ENCODE measurements around the gene LNPK.

The LNPK gene

DNA sequence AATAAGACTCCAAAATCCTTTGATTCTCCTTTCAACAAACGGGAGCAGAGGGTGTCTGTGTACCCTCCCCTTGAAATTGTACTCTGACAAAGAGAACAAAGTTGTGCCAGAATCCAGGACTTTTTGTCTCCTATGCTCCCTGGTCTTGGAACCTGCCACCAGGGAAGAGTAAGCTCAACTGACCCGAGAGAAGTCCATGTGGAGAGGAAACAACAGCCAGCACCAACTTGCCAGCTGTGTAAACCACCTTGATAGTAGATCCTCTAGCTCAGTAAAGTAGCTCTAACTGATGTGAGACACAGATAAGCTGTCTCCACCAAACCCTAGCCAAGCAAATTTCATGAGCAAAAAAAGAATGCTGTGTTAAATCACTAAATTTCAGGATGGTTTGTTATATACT is 46.9 kb downstream of the LNPK start:
- no peak overlapping the region for H3K4me2 ChIP-seq (ENCODE audit: insufficient read depth, low read length)
- H2AFZ ChIP-seq (ENCODE audit: low read depth, low read length): no peak overlapping the region
- no peak for TF ChIP-seq EZH2 (IDR thresholded peaks at IDR 0.05; ENCODE audit: borderline replicate concordance, low read depth, low read length, severe bottlenecking)
- TF ChIP-seq, protein P1, sequence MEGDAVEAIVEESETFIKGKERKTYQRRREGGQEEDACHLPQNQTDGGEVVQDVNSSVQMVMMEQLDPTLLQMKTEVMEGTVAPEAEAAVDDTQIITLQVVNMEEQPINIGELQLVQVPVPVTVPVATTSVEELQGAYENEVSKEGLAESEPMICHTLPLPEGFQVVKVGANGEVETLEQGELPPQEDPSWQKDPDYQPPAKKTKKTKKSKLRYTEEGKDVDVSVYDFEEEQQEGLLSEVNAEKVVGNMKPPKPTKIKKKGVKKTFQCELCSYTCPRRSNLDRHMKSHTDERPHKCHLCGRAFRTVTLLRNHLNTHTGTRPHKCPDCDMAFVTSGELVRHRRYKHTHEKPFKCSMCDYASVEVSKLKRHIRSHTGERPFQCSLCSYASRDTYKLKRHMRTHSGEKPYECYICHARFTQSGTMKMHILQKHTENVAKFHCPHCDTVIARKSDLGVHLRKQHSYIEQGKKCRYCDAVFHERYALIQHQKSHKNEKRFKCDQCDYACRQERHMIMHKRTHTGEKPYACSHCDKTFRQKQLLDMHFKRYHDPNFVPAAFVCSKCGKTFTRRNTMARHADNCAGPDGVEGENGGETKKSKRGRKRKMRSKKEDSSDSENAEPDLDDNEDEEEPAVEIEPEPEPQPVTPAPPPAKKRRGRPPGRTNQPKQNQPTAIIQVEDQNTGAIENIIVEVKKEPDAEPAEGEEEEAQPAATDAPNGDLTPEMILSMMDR (IDR thresholded peaks at IDR 0.05; ENCODE audit: borderline replicate concordance, extremely low read depth, low read length, poor library complexity, severe bottlenecking): no peak

DNA sequence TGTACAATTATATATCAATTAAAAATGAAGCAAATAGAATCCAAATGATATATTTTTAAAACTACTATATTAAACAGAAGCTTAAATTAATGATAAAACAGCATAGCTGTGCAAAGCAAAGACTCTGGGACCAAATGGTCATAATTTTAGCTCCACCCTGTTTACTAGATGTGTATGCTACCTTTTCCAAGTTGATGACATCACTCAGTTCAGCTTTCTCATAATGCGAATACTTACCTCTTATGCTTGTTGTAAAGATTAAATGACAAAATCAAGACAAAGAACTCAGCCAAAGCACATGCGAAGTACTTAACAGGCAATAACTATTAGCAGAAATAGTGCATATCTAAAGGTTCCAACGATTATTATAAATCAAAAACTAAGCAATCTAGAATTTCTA is 51.6 kb downstream of the LNPK start:
- Histone ChIP-seq H3K4me1 (ENCODE audit: insufficient read depth, low read length) (no peaks in the 10 kb centered on the region), H3K9me3 (ENCODE audit: insufficient read depth, low read length, severe bottlenecking) (no peaks in the 10 kb centered on the region), H3K9ac (ENCODE audit: low read depth, low read length) (no peak overlapping the region), H4K20me1 (ENCODE audit: insufficient read depth, low read length) (no peaks in the 10 kb centered on the region), H3K79me2 (ENCODE audit: insufficient read depth, low read length) (no peaks in the 10 kb centered on the region), H2AFZ (ENCODE audit: low read depth, low read length) (no peak overlapping the region), H3K27me3 (ENCODE audit: insufficient read depth, low read length, poor library complexity) (no peaks in the 10 kb centered on the region), H3K36me3 (ENCODE audit: insufficient read depth, low read length) (peaks cover 36% of the 10 kb centered on the region), H3K4me3 (ENCODE audit: low read depth in 1 of 2, low read length in 2 of 2) (no peak overlapping the region), H3K4me2 (ENCODE audit: insufficient read depth, low read length) (no peak overlapping the region), H3K27ac (ENCODE audit: low read length) (no peak overlapping the region)
- DNase-seq: no peak
- no peak for ATAC-seq (ENCODE audit: insufficient read depth, low read depth)
- TF ChIP-seq, protein P1 (IDR thresholded peaks at IDR 0.05; ENCODE audit: borderline replicate concordance, extremely low read depth, low read length, poor library complexity, severe bottlenecking): no peak
- no peak for TF ChIP-seq EZH2 (IDR thresholded peaks at IDR 0.05; ENCODE audit: borderline replicate concordance, low read depth, low read length, severe bottlenecking)

More for the DNA sequence above, 46.9 kb downstream of the LNPK start:
- Histone ChIP-seq H3K27ac (ENCODE audit: low read length) (no peak overlapping the region), H3K9me3 (ENCODE audit: insufficient read depth, low read length, severe bottlenecking) (no peaks in the 10 kb centered on the region), H3K27me3 (ENCODE audit: insufficient read depth, low read length, poor library complexity) (no peaks in the 10 kb centered on the region), H3K9ac (ENCODE audit: low read depth, low read length) (no peak overlapping the region), H3K79me2 (ENCODE audit: insufficient read depth, low read length) (0 out of 2 replicates have a peak, but pooled peaks cover 1% of the 10 kb centered on the region), H3K4me3 (ENCODE audit: low read depth in 1 of 2, low read length in 2 of 2) (no peak overlapping the region), H3K4me1 (ENCODE audit: insufficient read depth, low read length) (no peaks in the 10 kb centered on the region), H4K20me1 (ENCODE audit: insufficient read depth, low read length) (no peaks in the 10 kb centered on the region; the same call in 1 of the 2 replicates), H3K36me3 (ENCODE audit: insufficient read depth, low read length) (peaks cover 46% of the 10 kb centered on the region)
- no peak for ATAC-seq (ENCODE audit: insufficient read depth, low read depth)
- no peak for DNase-seq

DNA sequence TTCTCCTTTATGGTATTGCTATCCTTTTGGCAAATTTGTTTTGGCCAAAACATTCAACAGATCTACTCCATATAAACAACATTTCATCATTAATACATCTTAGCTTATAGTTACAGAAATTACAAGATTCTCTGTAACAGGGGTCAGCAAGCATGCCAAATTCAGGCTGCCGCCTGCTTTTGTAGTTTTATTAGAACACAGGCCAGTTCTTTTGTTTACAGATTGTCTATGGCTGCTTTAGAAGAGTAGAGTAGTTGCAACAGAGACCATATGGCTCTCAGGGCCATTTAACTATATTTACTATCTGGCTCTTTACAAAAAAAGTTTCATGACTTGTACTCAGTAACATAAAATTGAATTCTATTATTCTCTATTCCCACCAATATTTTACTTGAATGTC is 53.9 kb downstream of the LNPK start:
- ATAC-seq (ENCODE audit: insufficient read depth, low read depth) (no peak), DNase-seq (no peak)
- Histone ChIP-seq H3K4me1 (ENCODE audit: insufficient read depth, low read length) (no peaks in the 10 kb centered on the region), H3K9ac (ENCODE audit: low read depth, low read length) (no peak overlapping the region), H3K9me3 (ENCODE audit: insufficient read depth, low read length, severe bottlenecking) (no peaks in the 10 kb centered on the region), H2AFZ (ENCODE audit: low read depth, low read length) (no peak overlapping the region), H3K36me3 (ENCODE audit: insufficient read depth, low read length) (peaks cover 42% of the 10 kb centered on the region), H3K4me3 (ENCODE audit: low read depth in 1 of 2, low read length in 2 of 2) (no peak overlapping the region), H3K4me2 (ENCODE audit: insufficient read depth, low read length) (no peak overlapping the region), H3K79me2 (ENCODE audit: insufficient read depth, low read length) (no peaks in the 10 kb centered on the region), H3K27me3 (ENCODE audit: insufficient read depth, low read length, poor library complexity) (no peaks in the 10 kb centered on the region), H4K20me1 (ENCODE audit: insufficient read depth, low read length) (no peaks in the 10 kb centered on the region), H3K27ac (ENCODE audit: low read length) (no peak overlapping the region)
- TF ChIP-seq, protein P1 (IDR thresholded peaks at IDR 0.05; ENCODE audit: borderline replicate concordance, extremely low read depth, low read length, poor library complexity, severe bottlenecking): no peak
- no peak for TF ChIP-seq EZH2 (IDR thresholded peaks at IDR 0.05; ENCODE audit: borderline replicate concordance, low read depth, low read length, severe bottlenecking)

DNA sequence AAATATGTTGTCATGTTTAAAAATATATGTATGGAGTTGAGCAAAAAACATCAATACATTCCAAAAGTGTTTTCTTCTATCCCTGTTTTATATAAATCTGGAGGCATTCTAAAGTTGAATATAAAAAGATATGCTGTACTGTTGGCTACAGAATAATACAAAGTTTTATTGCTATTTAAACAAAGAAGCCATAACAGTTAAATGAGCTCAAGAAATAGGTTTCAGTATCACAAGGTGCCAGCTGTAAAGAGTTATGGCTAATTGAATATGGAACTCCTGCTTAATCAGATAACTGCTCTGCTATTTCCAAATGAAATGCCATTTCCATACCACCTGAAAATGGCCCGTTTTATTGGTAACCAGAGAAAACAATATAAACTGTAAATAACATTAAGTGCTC is 55.0 kb downstream of the LNPK start:
- no peak for DNase-seq
- Histone ChIP-seq H4K20me1 (ENCODE audit: insufficient read depth, low read length) (no peaks in the 10 kb centered on the region), H3K36me3 (ENCODE audit: insufficient read depth, low read length) (peaks cover 42% of the 10 kb centered on the region), H3K4me2 (ENCODE audit: insufficient read depth, low read length) (no peak overlapping the region), H3K27me3 (ENCODE audit: insufficient read depth, low read length, poor library complexity) (no peaks in the 10 kb centered on the region), H3K9ac (ENCODE audit: low read depth, low read length) (no peak overlapping the region), H3K27ac (ENCODE audit: low read length) (no peak overlapping the region), H2AFZ (ENCODE audit: low read depth, low read length) (no peak overlapping the region), H3K4me1 (ENCODE audit: insufficient read depth, low read length) (no peaks in the 10 kb centered on the region), H3K4me3 (ENCODE audit: low read depth in 1 of 2, low read length in 2 of 2) (no peak overlapping the region), H3K79me2 (ENCODE audit: insufficient read depth, low read length) (no peaks in the 10 kb centered on the region), H3K9me3 (ENCODE audit: insufficient read depth, low read length, severe bottlenecking) (no peaks in the 10 kb centered on the region)
- no peak for TF ChIP-seq EZH2 (IDR thresholded peaks at IDR 0.05; ENCODE audit: borderline replicate concordance, low read depth, low read length, severe bottlenecking)
- TF ChIP-seq, protein P1 (IDR thresholded peaks at IDR 0.05; ENCODE audit: borderline replicate concordance, extremely low read depth, low read length, poor library complexity, severe bottlenecking): no peak
- no peak for ATAC-seq (ENCODE audit: insufficient read depth, low read depth)

All from DND-41 (cell line).